ENCODE results near the gene SOX4. TPM values are rescaled to one million over a fixed set of nuclear protein-coding genes. Genes with fewer than 3 reads are reported as not detected.
A peak's percentile ranks its signal among the peaks of the same experiment; 100 is the strongest.

The SOX4 gene
- total and polyA plus RNA-seq, 9 donors = 34.0 to 82.6 (median 53.5) TPM

DNA sequence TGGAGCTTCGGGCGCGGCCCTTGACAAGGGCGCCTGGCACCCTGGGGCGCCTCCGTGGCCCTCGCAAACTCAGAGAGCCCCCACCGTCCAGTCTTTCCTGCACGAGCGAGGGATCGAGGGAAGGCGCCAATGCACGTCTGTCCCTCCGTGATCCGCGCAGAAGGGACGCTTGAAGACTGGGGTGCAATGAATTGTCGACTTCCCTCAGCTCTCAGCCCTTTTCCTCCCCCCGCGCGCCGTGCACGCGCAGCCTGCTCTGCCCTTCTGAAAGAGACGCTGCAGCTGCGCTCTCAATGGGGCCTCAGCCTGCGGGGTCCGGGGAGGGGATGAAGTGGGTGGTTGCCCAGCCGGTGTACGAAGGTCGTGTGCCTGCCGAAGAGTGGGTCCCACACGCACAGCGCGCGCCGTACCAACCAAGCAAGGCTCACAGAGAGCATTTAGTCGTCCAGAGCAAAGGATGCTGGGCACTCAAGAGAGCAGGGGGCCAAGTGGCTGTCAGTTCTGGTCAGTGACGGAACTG, 5.5 kb upstream of the SOX4 start:
- Histone ChIP-seq H3K27ac (peak overlapping the region; percentile 43 to 94), H3K36me3 (no peaks in the 10 kb centered on the region), H3K27me3 (no peaks in the 10 kb centered on the region), H3K9me3 (no peaks in the 10 kb centered on the region), H3K4me1 (ENCODE audit: insufficient read depth) (no peaks in the 10 kb centered on the region), H3K4me3 (peak overlapping the region; percentile 60)
- 0% methylated on average over 31 to 39 of the region's 39 CpGs for WGBS, 3 donors
- peak; percentile 75 to 82 (median 78) for DNase-seq
- TF ChIP-seq POLR2A (IDR thresholded peaks at IDR 0.05) (no peak), EP300 (IDR thresholded peaks at IDR 0.05) (no peak)
- TF ChIP-seq, protein P1, sequence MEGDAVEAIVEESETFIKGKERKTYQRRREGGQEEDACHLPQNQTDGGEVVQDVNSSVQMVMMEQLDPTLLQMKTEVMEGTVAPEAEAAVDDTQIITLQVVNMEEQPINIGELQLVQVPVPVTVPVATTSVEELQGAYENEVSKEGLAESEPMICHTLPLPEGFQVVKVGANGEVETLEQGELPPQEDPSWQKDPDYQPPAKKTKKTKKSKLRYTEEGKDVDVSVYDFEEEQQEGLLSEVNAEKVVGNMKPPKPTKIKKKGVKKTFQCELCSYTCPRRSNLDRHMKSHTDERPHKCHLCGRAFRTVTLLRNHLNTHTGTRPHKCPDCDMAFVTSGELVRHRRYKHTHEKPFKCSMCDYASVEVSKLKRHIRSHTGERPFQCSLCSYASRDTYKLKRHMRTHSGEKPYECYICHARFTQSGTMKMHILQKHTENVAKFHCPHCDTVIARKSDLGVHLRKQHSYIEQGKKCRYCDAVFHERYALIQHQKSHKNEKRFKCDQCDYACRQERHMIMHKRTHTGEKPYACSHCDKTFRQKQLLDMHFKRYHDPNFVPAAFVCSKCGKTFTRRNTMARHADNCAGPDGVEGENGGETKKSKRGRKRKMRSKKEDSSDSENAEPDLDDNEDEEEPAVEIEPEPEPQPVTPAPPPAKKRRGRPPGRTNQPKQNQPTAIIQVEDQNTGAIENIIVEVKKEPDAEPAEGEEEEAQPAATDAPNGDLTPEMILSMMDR (IDR thresholded peaks at IDR 0.05) = no peak
- intact Hi-C loops (cut with DNase I) = loop anchor here in 3 of 4 donors (5.0 to 10.0 kb wide), 6 partner anchors 243 to 1023 kb away; no protein-coding TSS in a partner anchor

DNA sequence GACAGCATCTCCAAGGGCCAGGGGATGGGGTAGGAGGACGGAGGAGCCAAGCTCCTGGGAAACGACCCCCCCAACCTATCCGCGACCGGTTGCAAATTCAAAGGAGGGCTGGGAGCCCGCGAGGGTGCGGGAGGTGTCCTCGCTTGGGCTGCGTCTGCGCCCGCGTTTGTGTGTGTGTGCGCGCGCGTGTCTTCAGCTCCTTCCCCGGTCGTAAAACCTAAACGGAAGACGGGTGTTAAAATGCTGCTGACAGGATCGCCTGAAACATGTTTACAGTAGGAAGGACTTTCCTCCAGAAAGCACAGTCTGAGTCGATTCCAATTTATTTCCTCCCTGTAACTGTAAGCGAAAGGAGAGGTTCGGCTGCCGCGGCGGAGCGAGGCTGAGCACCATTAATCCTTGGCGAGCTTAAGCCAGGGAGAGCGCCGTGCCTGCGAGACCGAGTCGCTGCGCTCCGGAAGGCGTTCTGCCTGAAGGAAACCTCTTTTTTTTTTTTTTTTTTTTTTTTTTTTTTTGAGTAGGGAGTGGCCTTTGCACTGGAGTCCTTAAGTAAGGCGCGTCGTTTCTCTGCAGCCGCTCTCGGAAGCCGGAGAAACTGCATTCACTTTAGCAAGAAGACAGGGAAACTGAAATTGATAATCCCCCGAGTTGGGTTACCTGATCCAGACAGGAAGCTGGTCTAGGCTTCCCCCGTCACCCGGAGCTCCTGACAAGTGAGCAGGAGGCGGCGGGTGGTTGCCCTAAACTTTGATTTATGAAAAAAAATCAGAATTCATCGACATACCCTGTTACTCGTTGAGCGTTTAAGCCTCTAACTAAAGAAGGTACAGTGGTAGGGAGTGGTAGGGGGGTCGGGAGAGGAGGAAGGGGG, 4.8 kb upstream of the SOX4 start:
- Histone ChIP-seq H3K36me3 (no peaks in the 10 kb centered on the region), H3K4me1 (ENCODE audit: insufficient read depth) (no peaks in the 10 kb centered on the region), H3K27me3 (no peaks in the 10 kb centered on the region), H3K4me3 (peak overlapping the region; percentile 60), H3K9me3 (no peaks in the 10 kb centered on the region), H3K27ac (peak overlapping the region; percentile 43 to 94)
- TF ChIP-seq POLR2A (IDR thresholded peaks at IDR 0.05) (peak; percentile 39), EP300 (IDR thresholded peaks at IDR 0.05) (no peak)
- TF ChIP-seq, protein P1 (IDR thresholded peaks at IDR 0.05) = no peak
- 0 to 1% (median 0%) methylated on average over 53 of the region's 53 CpGs for WGBS, 3 donors
- intact Hi-C loops (cut with DNase I) = loop anchor here in 3 of 4 donors (5.0 to 10.0 kb wide), 6 partner anchors 244 to 1024 kb away; no protein-coding TSS in a partner anchor
- peak; percentile 79 to 84 (median 81) for DNase-seq

DNA sequence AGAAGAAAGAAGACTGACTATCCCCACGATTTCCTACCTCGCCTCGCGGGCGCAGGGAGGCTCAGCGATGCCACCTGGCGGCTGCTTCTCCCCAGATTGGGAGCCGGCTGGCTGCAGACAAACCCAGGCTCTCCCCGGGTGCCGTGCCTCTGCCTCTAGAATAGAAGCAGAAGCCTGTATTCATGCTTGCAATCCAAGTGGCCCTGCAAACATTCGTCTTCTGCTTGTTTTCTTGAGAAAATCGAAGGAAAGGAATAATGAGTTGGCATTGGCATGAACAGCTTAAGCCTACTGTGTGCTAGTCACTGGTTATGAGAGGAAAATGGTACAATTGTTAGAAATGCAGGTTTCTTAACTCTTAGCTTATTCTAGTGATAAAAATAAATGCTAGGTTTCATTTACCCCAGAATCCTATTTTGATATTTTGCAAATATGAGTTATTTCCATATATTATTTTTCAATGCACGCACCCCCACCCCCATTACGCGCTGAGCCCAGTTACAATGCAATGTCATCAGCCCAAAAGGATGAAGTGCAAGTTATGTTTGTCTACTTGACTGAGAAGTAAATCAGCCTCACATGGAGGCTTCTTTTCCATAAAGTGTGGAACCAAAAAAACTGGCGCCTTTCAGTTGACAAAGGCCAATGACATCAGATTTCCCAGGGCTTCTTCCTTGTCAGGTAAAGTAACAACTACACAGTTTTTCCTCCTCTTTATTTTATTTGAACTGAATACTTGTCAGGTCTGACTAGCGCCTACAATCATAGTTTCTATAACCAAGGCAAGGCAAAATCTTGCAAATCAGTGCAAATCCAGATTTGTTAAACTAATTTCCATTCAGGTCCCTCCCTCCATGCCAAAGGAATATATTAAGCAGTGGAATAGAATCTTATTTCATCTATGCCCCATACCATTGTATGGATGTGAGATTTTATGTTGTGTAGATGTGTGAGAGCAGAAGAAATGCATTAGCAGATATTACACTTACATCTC, 3.9 kb upstream of the SOX4 start:
- H3K4me3 ChIP-seq = peak overlapping the region; percentile 60
- peak; percentile 86 to 94 (median 94) for DNase-seq
- intact Hi-C loops (cut with DNase I) = loop anchor here (5.0 to 10.0 kb wide), 12 partner anchors 215 to 1313 kb away; no protein-coding TSS in a partner anchor
- peak overlapping the region; percentile 43 to 94 for H3K27ac ChIP-seq
- no peak for TF ChIP-seq POLR2A (IDR thresholded peaks at IDR 0.05)
- TF ChIP-seq, protein P1 (IDR thresholded peaks at IDR 0.05) = peak; percentile 81 to 86 (median 84)
- no peak for TF ChIP-seq EP300 (IDR thresholded peaks at IDR 0.05)
- H3K4me1 ChIP-seq (ENCODE audit: insufficient read depth) = no peaks in the 10 kb centered on the region
- H3K9me3 ChIP-seq = no peaks in the 10 kb centered on the region
- H3K27me3 ChIP-seq = no peaks in the 10 kb centered on the region
- H3K36me3 ChIP-seq = no peaks in the 10 kb centered on the region
- WGBS, 3 donors = 20 to 25% (median 24%) methylated on average over 17 of the region's 17 CpGs

GRCh38 chr6:21590346-21590745, 3.2 kb upstream of the SOX4 start:
- DNase-seq = no peak
- intact Hi-C loops (cut with DNase I) = loop anchor here (5.0 to 10.0 kb wide), 6 partner anchors 214 to 1312 kb away; no protein-coding TSS in a partner anchor
- WGBS, 3 donors = 32 to 45% (median 36%) methylated on average over 1 of the region's 1 CpG
- H3K27me3 ChIP-seq = no peaks in the 10 kb centered on the region
- no peak for TF ChIP-seq EP300 (IDR thresholded peaks at IDR 0.05)
- TF ChIP-seq, protein P1 (IDR thresholded peaks at IDR 0.05) = peak in 1 of 3 donors; percentile 30
- no peaks in the 10 kb centered on the region for H3K9me3 ChIP-seq
- no peak overlapping the region for H3K4me3 ChIP-seq
- no peak overlapping the region for H3K27ac ChIP-seq
- no peaks in the 10 kb centered on the region for H3K36me3 ChIP-seq
- H3K4me1 ChIP-seq (ENCODE audit: insufficient read depth) = no peaks in the 10 kb centered on the region

All from ovary (tissue), 9 donors.